Measurements from ENCODE around the gene TAL2.

Gene TAL2

GRCh38 chr9:105679257-105680022 lies 17.2 kb downstream of the TAL2 start:
- Mint-ChIP-seq H3K27ac (ENCODE audit: low read depth) (no peak overlapping the region), H3K36me3 (ENCODE audit: insufficient read depth) (peaks cover 2% of the 10 kb centered on the region), H3K4me3 (no peak overlapping the region), H3K9me3 (no peaks in the 10 kb centered on the region), H3K4me1 (no peaks in the 10 kb centered on the region), H3K27me3 (peaks cover 9% of the 10 kb centered on the region)
- no peak for DNase-seq (ENCODE audit: low spot score in 2 of 2)
- no peak for ATAC-seq (replicated peaks; ENCODE audit: extremely low read depth, poor library complexity, severe bottlenecking)

GRCh38 chr9:105681313-105681712 lies 19.1 kb downstream of the TAL2 start:
- DNase-seq (ENCODE audit: low spot score in 2 of 2): no peak
- no peak for ATAC-seq (replicated peaks; ENCODE audit: extremely low read depth, poor library complexity, severe bottlenecking)
- H3K36me3 Mint-ChIP-seq (ENCODE audit: insufficient read depth): peaks cover 2% of the 10 kb centered on the region
- H3K27me3 Mint-ChIP-seq: peaks cover 9% of the 10 kb centered on the region
- no peak overlapping the region for H3K27ac Mint-ChIP-seq (ENCODE audit: low read depth)
- H3K9me3 Mint-ChIP-seq: no peaks in the 10 kb centered on the region
- no peaks in the 10 kb centered on the region for H3K4me1 Mint-ChIP-seq
- H3K4me3 Mint-ChIP-seq: no peak overlapping the region

- ATAC-seq (replicated peaks; ENCODE audit: extremely low read depth, poor library complexity, severe bottlenecking) (no peak), DNase-seq (ENCODE audit: low spot score in 2 of 2) (no peak)
- H3K9me3 Mint-ChIP-seq: no peaks in the 10 kb centered on the region
- H3K4me1 Mint-ChIP-seq: no peaks in the 10 kb centered on the region
- H3K36me3 Mint-ChIP-seq (ENCODE audit: insufficient read depth): peaks cover 2% of the 10 kb centered on the region
- H3K4me3 Mint-ChIP-seq: no peak overlapping the region
- H3K27ac Mint-ChIP-seq (ENCODE audit: low read depth): no peak overlapping the region
- H3K27me3 Mint-ChIP-seq: peaks cover 10% of the 10 kb centered on the region
These were observed 19.5 kb downstream of the TAL2 start for GRCh38 chr9:105681724-105682123.

GRCh38 chr9:105683688-105684275 lies 21.5 kb downstream of the TAL2 start:
- Mint-ChIP-seq H3K4me3 (no peak overlapping the region), H3K27me3 (peaks cover 30% of the 10 kb centered on the region), H3K9me3 (no peaks in the 10 kb centered on the region), H3K27ac (ENCODE audit: low read depth) (no peak overlapping the region), H3K4me1 (no peaks in the 10 kb centered on the region), H3K36me3 (ENCODE audit: insufficient read depth) (peaks cover 2% of the 10 kb centered on the region)
- DNase-seq (ENCODE audit: low spot score in 2 of 2): no peak
- ATAC-seq (replicated peaks; ENCODE audit: extremely low read depth, poor library complexity, severe bottlenecking): no peak

- ATAC-seq (replicated peaks; ENCODE audit: extremely low read depth, poor library complexity, severe bottlenecking): no peak
- no peaks in the 10 kb centered on the region for H3K4me1 Mint-ChIP-seq
- peaks cover 54% of the 10 kb centered on the region for H3K27me3 Mint-ChIP-seq
- H3K36me3 Mint-ChIP-seq (ENCODE audit: insufficient read depth): no peaks in the 10 kb centered on the region
- DNase-seq (ENCODE audit: low spot score in 2 of 2): no peak
- no peak overlapping the region for H3K27ac Mint-ChIP-seq (ENCODE audit: low read depth)
- H3K9me3 Mint-ChIP-seq: no peaks in the 10 kb centered on the region
- H3K4me3 Mint-ChIP-seq: no peak overlapping the region
These were observed 24.7 kb downstream of the TAL2 start for GRCh38 chr9:105686936-105687335.

GRCh38 chr9:105690742-105691141 lies 28.5 kb downstream of the TAL2 start:
- H3K4me3 Mint-ChIP-seq: no peak overlapping the region
- H3K9me3 Mint-ChIP-seq: no peaks in the 10 kb centered on the region
- peaks cover 17% of the 10 kb centered on the region for H3K4me1 Mint-ChIP-seq
- peaks cover 58% of the 10 kb centered on the region for H3K27me3 Mint-ChIP-seq
- DNase-seq (ENCODE audit: low spot score in 2 of 2): no peak
- ATAC-seq (replicated peaks; ENCODE audit: extremely low read depth, poor library complexity, severe bottlenecking): no peak
- no peak overlapping the region for H3K27ac Mint-ChIP-seq (ENCODE audit: low read depth)
- H3K36me3 Mint-ChIP-seq (ENCODE audit: insufficient read depth): no peaks in the 10 kb centered on the region

GRCh38 chr9:105693435-105694189 lies 31.4 kb downstream of the TAL2 start:
- ATAC-seq (replicated peaks; ENCODE audit: extremely low read depth, poor library complexity, severe bottlenecking) (peak; percentile 16), DNase-seq (ENCODE audit: low spot score in 2 of 2) (no peak)
- Mint-ChIP-seq H3K4me1 (peaks cover 18% of the 10 kb centered on the region), H3K27me3 (peaks cover 39% of the 10 kb centered on the region), H3K27ac (ENCODE audit: low read depth) (no peak overlapping the region), H3K4me3 (peak overlapping the region; percentile 83), H3K9me3 (no peaks in the 10 kb centered on the region), H3K36me3 (ENCODE audit: insufficient read depth) (no peaks in the 10 kb centered on the region)

GRCh38 chr9:105694190-105694847 lies 32.1 kb downstream of the TAL2 start, which contains the start of gene TMEM38B:
TSS of gene TMEM38B (plus strand) at chr9:105694541. CDS start at chr9:105694661, 120 bp downstream.
- Mint-ChIP-seq H3K4me3 (peak within 1 kb of the TSS; percentile 83), H3K36me3 (ENCODE audit: insufficient read depth) (no peaks in the 10 kb centered on the region), H3K4me1 (peaks cover 18% of the 10 kb centered on the region), H3K9me3 (no peaks in the 10 kb centered on the region), H3K27ac (ENCODE audit: low read depth) (no peak within 1 kb of the TSS), H3K27me3 (peaks cover 34% of the 10 kb centered on the region)
- peak; percentile 56 to 61 for DNase-seq (ENCODE audit: low spot score in 2 of 2)
- ATAC-seq (replicated peaks; ENCODE audit: extremely low read depth, poor library complexity, severe bottlenecking): peak; percentile 79

- Mint-ChIP-seq H3K36me3 (ENCODE audit: insufficient read depth) (no peaks in the 10 kb centered on the region), H3K4me1 (peaks cover 18% of the 10 kb centered on the region), H3K4me3 (peak overlapping the region; percentile 83), H3K27me3 (peaks cover 27% of the 10 kb centered on the region), H3K9me3 (no peaks in the 10 kb centered on the region), H3K27ac (ENCODE audit: low read depth) (no peak overlapping the region)
- ATAC-seq (replicated peaks; ENCODE audit: extremely low read depth, poor library complexity, severe bottlenecking) (peak; percentile 57), DNase-seq (ENCODE audit: low spot score in 2 of 2) (peak; percentile 36 to 40)
These were observed 32.8 kb downstream of the TAL2 start for GRCh38 chr9:105694848-105695581.

- ATAC-seq (replicated peaks; ENCODE audit: extremely low read depth, poor library complexity, severe bottlenecking): no peak
- no peaks in the 10 kb centered on the region for H3K36me3 Mint-ChIP-seq (ENCODE audit: insufficient read depth)
- no peaks in the 10 kb centered on the region for H3K9me3 Mint-ChIP-seq
- peaks cover 18% of the 10 kb centered on the region for H3K4me1 Mint-ChIP-seq
- no peak overlapping the region for H3K27ac Mint-ChIP-seq (ENCODE audit: low read depth)
- H3K27me3 Mint-ChIP-seq: peaks cover 14% of the 10 kb centered on the region
- no peak overlapping the region for H3K4me3 Mint-ChIP-seq
- DNase-seq (ENCODE audit: low spot score in 2 of 2): no peak
These were observed 34.0 kb downstream of the TAL2 start for GRCh38 chr9:105696219-105696793.

GRCh38 chr9:105697871-105698270 lies 35.6 kb downstream of the TAL2 start:
- ATAC-seq (replicated peaks; ENCODE audit: extremely low read depth, poor library complexity, severe bottlenecking) (no peak), DNase-seq (ENCODE audit: low spot score in 2 of 2) (no peak)
- H3K36me3 Mint-ChIP-seq (ENCODE audit: insufficient read depth): no peaks in the 10 kb centered on the region
- H3K27ac Mint-ChIP-seq (ENCODE audit: low read depth): no peak overlapping the region
- H3K9me3 Mint-ChIP-seq: no peaks in the 10 kb centered on the region
- peaks cover 18% of the 10 kb centered on the region for H3K4me1 Mint-ChIP-seq
- H3K4me3 Mint-ChIP-seq: no peak overlapping the region
- H3K27me3 Mint-ChIP-seq: peaks cover 14% of the 10 kb centered on the region
